ENCODE data around the gene BTBD16. TPM values are rescaled to one million over a fixed set of nuclear protein-coding genes. Genes with fewer than 3 reads are reported as not detected.

BTBD16 gene
- 0.23 TPM for polyA plus RNA-seq (2012; ENCODE audit: missing spikeins)

DNA sequence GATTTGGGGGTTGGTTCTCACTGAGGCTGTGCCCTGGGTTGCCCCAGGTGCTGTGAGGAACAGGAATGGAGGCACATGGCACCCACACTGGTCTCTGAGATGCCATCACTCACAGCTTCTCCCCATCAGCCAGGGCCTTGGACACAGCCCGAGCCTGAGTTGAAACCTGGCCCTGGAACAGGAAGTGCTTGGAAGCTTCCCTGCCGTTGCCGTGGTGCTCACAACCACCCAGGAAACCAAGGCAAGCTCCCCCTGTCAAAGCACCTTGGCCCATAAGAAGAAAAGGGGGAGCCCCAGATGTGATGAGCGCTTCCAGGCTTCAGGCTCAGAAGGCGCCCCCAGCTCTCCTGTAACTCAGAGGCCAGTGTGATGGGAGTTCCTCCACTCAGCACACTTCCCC is at the start of gene BTBD16:
BTBD16 (plus strand) TSS at position 221 of the 400 bp plus-strand sequence. CDS start 3,786 bp downstream, outside the sequence.
- TF ChIP-seq POLR2A (IDR thresholded peaks at IDR 0.05; ENCODE audit: low read depth, low read length) (no peak), POLR2AphosphoS5 (IDR thresholded peaks at IDR 0.05; ENCODE audit: low read depth, low read length) (no peak), TAF1 (IDR thresholded peaks at IDR 0.05; ENCODE audit: borderline replicate concordance, low read depth, low read length) (no peak)
- no peak for DNase-seq (ENCODE audit: insufficient read length)
- no peak for FAIRE-seq

- DNase-seq (ENCODE audit: insufficient read length) = no peak
- TF ChIP-seq POLR2A (IDR thresholded peaks at IDR 0.05; ENCODE audit: low read depth, low read length) = no peak
- no peak for TF ChIP-seq POLR2AphosphoS5 (IDR thresholded peaks at IDR 0.05; ENCODE audit: low read depth, low read length)
- TF ChIP-seq TAF1 (IDR thresholded peaks at IDR 0.05; ENCODE audit: borderline replicate concordance, low read depth, low read length) = no peak
- FAIRE-seq = no peak
These were observed 49.1 kb upstream of the BTBD16 start for GRCh38 chr10:122221958-122222357.

- DNase-seq (ENCODE audit: insufficient read length) (no peak), FAIRE-seq (no peak)
- no peak for TF ChIP-seq POLR2A (IDR thresholded peaks at IDR 0.05; ENCODE audit: low read depth, low read length)
These were observed 48.5 kb upstream of the BTBD16 start for GRCh38 chr10:122222638-122223037.

GRCh38 chr10:122224159-122224558 is 46.9 kb upstream of the BTBD16 start:
- FAIRE-seq (no peak), DNase-seq (ENCODE audit: insufficient read length) (no peak)
- TF ChIP-seq TAF1 (IDR thresholded peaks at IDR 0.05; ENCODE audit: borderline replicate concordance, low read depth, low read length) (no peak), POLR2AphosphoS5 (IDR thresholded peaks at IDR 0.05; ENCODE audit: low read depth, low read length) (no peak), POLR2A (IDR thresholded peaks at IDR 0.05; ENCODE audit: low read depth, low read length) (no peak)

- no peak for TF ChIP-seq TAF1 (IDR thresholded peaks at IDR 0.05; ENCODE audit: borderline replicate concordance, low read depth, low read length)
- no peak for TF ChIP-seq POLR2A (IDR thresholded peaks at IDR 0.05; ENCODE audit: low read depth, low read length)
- no peak for TF ChIP-seq POLR2AphosphoS5 (IDR thresholded peaks at IDR 0.05; ENCODE audit: low read depth, low read length)
- FAIRE-seq = no peak
- DNase-seq (ENCODE audit: insufficient read length) = no peak
These were observed 45.8 kb upstream of the BTBD16 start for GRCh38 chr10:122225330-122225729.

GRCh38 chr10:122227754-122228153 is 43.3 kb upstream of the BTBD16 start:
- no peak for DNase-seq (ENCODE audit: insufficient read length)
- TF ChIP-seq POLR2AphosphoS5 (IDR thresholded peaks at IDR 0.05; ENCODE audit: low read depth, low read length) (no peak), TAF1 (IDR thresholded peaks at IDR 0.05; ENCODE audit: borderline replicate concordance, low read depth, low read length) (no peak), POLR2A (IDR thresholded peaks at IDR 0.05; ENCODE audit: low read depth, low read length) (no peak)
- no peak for FAIRE-seq

DNA sequence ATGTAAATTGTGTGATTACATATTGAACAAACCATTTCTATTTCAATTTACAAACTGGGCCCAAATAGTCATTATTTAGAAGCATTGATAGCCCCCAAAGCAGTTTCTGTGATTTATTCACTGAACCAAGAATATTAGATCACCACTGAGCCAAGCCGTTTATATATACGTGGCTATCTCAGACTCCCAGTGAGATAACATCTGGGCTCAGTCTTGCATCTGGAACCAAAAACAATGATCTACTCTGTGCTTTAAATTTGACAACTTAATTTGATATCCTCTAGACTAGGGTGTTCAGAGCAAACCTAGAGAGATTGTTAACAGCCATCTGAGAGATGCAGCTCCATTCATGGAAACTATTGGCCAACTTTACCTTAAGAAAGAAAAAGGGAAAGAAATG is 41.4 kb upstream of the BTBD16 start:
- no peak for FAIRE-seq
- no peak for TF ChIP-seq POLR2A (IDR thresholded peaks at IDR 0.05; ENCODE audit: low read depth, low read length)
- TF ChIP-seq TAF1 (IDR thresholded peaks at IDR 0.05; ENCODE audit: borderline replicate concordance, low read depth, low read length) = no peak
- TF ChIP-seq POLR2AphosphoS5 (IDR thresholded peaks at IDR 0.05; ENCODE audit: low read depth, low read length) = no peak
- DNase-seq (ENCODE audit: insufficient read length) = no peak

- FAIRE-seq (no peak), DNase-seq (ENCODE audit: insufficient read length) (no peak)
- TF ChIP-seq POLR2AphosphoS5 (IDR thresholded peaks at IDR 0.05; ENCODE audit: low read depth, low read length) (no peak), POLR2A (IDR thresholded peaks at IDR 0.05; ENCODE audit: low read depth, low read length) (no peak), TAF1 (IDR thresholded peaks at IDR 0.05; ENCODE audit: borderline replicate concordance, low read depth, low read length) (no peak)
These were observed 40.9 kb upstream of the BTBD16 start for GRCh38 chr10:122230222-122230621.

- DNase-seq (ENCODE audit: insufficient read length) = no peak
- no peak for FAIRE-seq
- TF ChIP-seq TAF1 (IDR thresholded peaks at IDR 0.05; ENCODE audit: borderline replicate concordance, low read depth, low read length) (no peak), POLR2A (IDR thresholded peaks at IDR 0.05; ENCODE audit: low read depth, low read length) (no peak), POLR2AphosphoS5 (IDR thresholded peaks at IDR 0.05; ENCODE audit: low read depth, low read length) (no peak)
These were observed 38.3 kb upstream of the BTBD16 start for GRCh38 chr10:122232769-122233168.

- FAIRE-seq (no peak), DNase-seq (ENCODE audit: insufficient read length) (no peak)
- no peak for TF ChIP-seq TAF1 (IDR thresholded peaks at IDR 0.05; ENCODE audit: borderline replicate concordance, low read depth, low read length)
- no peak for TF ChIP-seq POLR2A (IDR thresholded peaks at IDR 0.05; ENCODE audit: low read depth, low read length)
These were observed 37.2 kb upstream of the BTBD16 start for GRCh38 chr10:122233857-122234348.

DNA sequence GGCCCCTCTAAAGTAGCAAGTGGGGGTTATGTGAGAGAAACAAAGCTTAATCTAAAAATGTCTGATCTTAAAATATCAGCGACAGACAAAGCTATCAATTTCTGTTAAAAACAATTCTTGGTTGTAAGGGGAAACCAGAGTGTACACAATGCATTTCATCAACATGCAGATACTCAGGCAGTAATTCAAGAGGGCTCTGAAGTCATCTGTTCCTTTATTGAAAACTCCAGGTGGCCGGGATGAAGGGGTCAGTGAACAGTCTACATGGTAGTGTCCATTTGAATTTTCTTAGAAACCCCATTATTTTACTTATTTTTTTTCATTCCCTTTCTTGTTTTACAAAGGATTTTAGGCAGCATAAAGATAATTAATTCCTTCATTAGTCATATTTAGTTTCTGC is 36.7 kb upstream of the BTBD16 start:
- TF ChIP-seq TAF1 (IDR thresholded peaks at IDR 0.05; ENCODE audit: borderline replicate concordance, low read depth, low read length) (no peak), POLR2A (IDR thresholded peaks at IDR 0.05; ENCODE audit: low read depth, low read length) (no peak), POLR2AphosphoS5 (IDR thresholded peaks at IDR 0.05; ENCODE audit: low read depth, low read length) (no peak)
- FAIRE-seq (no peak), DNase-seq (ENCODE audit: insufficient read length) (no peak)

- FAIRE-seq = no peak
These were observed 34.3 kb upstream of the BTBD16 start for GRCh38 chr10:122236690-122237306.

More at GRCh38 chr10:122236690-122237306, 34.3 kb upstream of the BTBD16 start:
- no peak for DNase-seq (ENCODE audit: insufficient read length)
- no peak for TF ChIP-seq POLR2A (IDR thresholded peaks at IDR 0.05; ENCODE audit: low read depth, low read length)
- no peak for TF ChIP-seq TAF1 (IDR thresholded peaks at IDR 0.05; ENCODE audit: borderline replicate concordance, low read depth, low read length)
- TF ChIP-seq POLR2AphosphoS5 (IDR thresholded peaks at IDR 0.05; ENCODE audit: low read depth, low read length) = no peak

Data from GM12892 (cell line).